DMS 273 (cell line): ENCODE measurements around the gene CD58.
A peak's percentile ranks its signal among the peaks of the same experiment; 100 is the strongest.

Source experiments
- DNase-seq: peaks from one replicate; lab custom pipeline; 2025; ENCODE audit not compliant: unreplicated experiment; lab: John Stamatoyannopoulos, UW

CD58 gene

GRCh38 chr1:116544588-116545358 lies 26.1 kb downstream of the CD58 start:
- no peak for DNase-seq

GRCh38 chr1:116540088-116540487 lies 30.7 kb downstream of the CD58 start:
- no peak for DNase-seq

GRCh38 chr1:116538544-116538943 lies 32.3 kb downstream of the CD58 start:
- peak; percentile 97 for DNase-seq

- no peak for DNase-seq
Observed at GRCh38 chr1:116537898-116538297, 32.9 kb downstream of the CD58 start.

- DNase-seq: peak; percentile 27
Observed at GRCh38 chr1:116537040-116537831, 33.6 kb downstream of the CD58 start.

- DNase-seq: no peak
Observed at GRCh38 chr1:116534014-116534739, 36.6 kb downstream of the CD58 start.

- DNase-seq: no peak
Observed at GRCh38 chr1:116533429-116533820, 37.4 kb downstream of the CD58 start.

- DNase-seq: no peak
Observed at GRCh38 chr1:116532671-116533428, 38.0 kb downstream of the CD58 start.

GRCh38 chr1:116531917-116532316 lies 38.9 kb downstream of the CD58 start:
- DNase-seq: no peak

GRCh38 chr1:116529681-116530080 lies 41.1 kb downstream of the CD58 start:
- no peak for DNase-seq

- no peak for DNase-seq
Observed at GRCh38 chr1:116529199-116529631, 41.6 kb downstream of the CD58 start.

GRCh38 chr1:116528329-116529083 lies 42.3 kb downstream of the CD58 start:
- DNase-seq: no peak

- DNase-seq: no peak
Observed at GRCh38 chr1:116525440-116525839, 45.4 kb downstream of the CD58 start.

GRCh38 chr1:116521186-116521585 lies 49.6 kb downstream of the CD58 start:
- DNase-seq: no peak

- DNase-seq: no peak
Observed at GRCh38 chr1:116518400-116518799, 52.4 kb downstream of the CD58 start.

GRCh38 chr1:116516631-116517030 lies 54.2 kb downstream of the CD58 start:
- no peak for DNase-seq

- no peak for DNase-seq
Observed at GRCh38 chr1:116515702-116516101, 55.1 kb downstream of the CD58 start.

GRCh38 chr1:116514708-116515525 lies 55.9 kb downstream of the CD58 start:
- DNase-seq: no peak

GRCh38 chr1:116513956-116514355 lies 56.9 kb downstream of the CD58 start:
- DNase-seq: no peak
